Astrocyte (in vitro differentiated cells and primary cell): ENCODE results near the gene RAB31. TPM values are rescaled to one million over a fixed set of nuclear protein-coding genes. Genes with fewer than 3 reads are reported as not detected.

Experiments
- DNase-seq: peaks from one replicate; pipeline ENCODE4 v3.0.0-alpha.2; 2010; ENCODE audit warnings: low read depth
- FAIRE-seq: peaks from 2 replicates; lab custom pipeline; 2011; peaks lifted over from hg19 to GRCh38; lab: Jason Lieb, UNC
- H2AFZ ChIP-seq: 2 replicates; pipeline ENCODE4 v1.6.0; 2012; ENCODE audit warnings: low read depth, low read length, inconsistent platforms
- H3K27ac ChIP-seq: 2 replicates; pipeline ENCODE4 v1.5.1; 2011; ENCODE audit warnings: low read depth, low read length, inconsistent platforms
- H3K27me3 ChIP-seq: 2 replicates; pipeline ENCODE4 v1.6.0; 2011; ENCODE audit warnings: low read length, inconsistent platforms; ENCODE audit not compliant: insufficient read depth
- H3K36me3 ChIP-seq: 2 replicates; pipeline ENCODE4 v1.5.1; 2011; ENCODE audit warnings: low read length, inconsistent platforms; ENCODE audit not compliant: insufficient read depth
- H3K4me1 ChIP-seq: 2 replicates; pipeline ENCODE4 v1.5.1; 2011; ENCODE audit warnings: low read length, inconsistent platforms; ENCODE audit not compliant: insufficient read depth
- H3K4me2 ChIP-seq: 2 replicates; pipeline ENCODE4 v1.6.0; 2012; ENCODE audit warnings: low read length, inconsistent platforms
- H3K4me3 ChIP-seq: 2 replicates; pipeline ENCODE4 v1.5.1; 2011; ENCODE audit warnings: low read depth, mild to moderate bottlenecking, low read length, inconsistent platforms; ENCODE audit not compliant: insufficient read depth
- H3K79me2 ChIP-seq: 2 replicates; pipeline ENCODE4 v1.6.0; 2012; ENCODE audit warnings: mild to moderate bottlenecking, low read length, inconsistent platforms; ENCODE audit not compliant: insufficient read depth
- H3K9ac ChIP-seq: 2 replicates; pipeline ENCODE4 v1.6.0; 2012; ENCODE audit warnings: mild to moderate bottlenecking, low read length, inconsistent platforms
- H3K9me3 ChIP-seq: 2 replicates; pipeline ENCODE4 v1.5.1; 2012; ENCODE audit warnings: low read depth, mild to moderate bottlenecking, low read length, inconsistent platforms; ENCODE audit not compliant: insufficient read depth
- H4K20me1 ChIP-seq: 2 replicates; pipeline ENCODE4 v1.6.0; 2012; ENCODE audit warnings: low read length, inconsistent platforms; ENCODE audit not compliant: insufficient read depth
- H3K27ac Mint-ChIP-seq: one replicate; pipeline ENCODE4 v1.8.0; 2021; ENCODE audit warnings: mild to moderate bottlenecking, mixed read lengths; ENCODE audit not compliant: unreplicated experiment
- H3K27me3 Mint-ChIP-seq: one replicate; pipeline ENCODE4 v1.8.0; 2021; ENCODE audit warnings: low read depth, mixed read lengths; ENCODE audit not compliant: unreplicated experiment
- H3K36me3 Mint-ChIP-seq: one replicate; pipeline ENCODE4 v1.8.0; 2021; ENCODE audit warnings: low read depth, mixed read lengths; ENCODE audit not compliant: unreplicated experiment
- H3K4me1 Mint-ChIP-seq: one replicate; pipeline ENCODE4 v1.8.0; 2021; ENCODE audit warnings: low read depth, mixed read lengths; ENCODE audit not compliant: unreplicated experiment
- H3K4me3 Mint-ChIP-seq: one replicate; pipeline ENCODE4 v1.8.0; 2021; ENCODE audit warnings: mild to moderate bottlenecking, moderate library complexity, mixed read lengths; ENCODE audit not compliant: unreplicated experiment
- H3K9me3 Mint-ChIP-seq: one replicate; pipeline ENCODE4 v1.8.0; 2021; ENCODE audit warnings: mild to moderate bottlenecking, mixed read lengths; ENCODE audit not compliant: unreplicated experiment
- CTCF ChIP-seq: IDR thresholded peaks from 2 replicates; pipeline ENCODE4 v1.5.1; 2011; ENCODE audit warnings: low read depth, mild to moderate bottlenecking, inconsistent platforms, low read length, moderate library complexity; ENCODE audit not compliant: insufficient read depth
- EZH2 ChIP-seq: IDR thresholded peaks from 2 replicates; pipeline ENCODE4 v1.6.1; 2012; ENCODE audit warnings: mild to moderate bottlenecking, low read length, inconsistent platforms; ENCODE audit not compliant: insufficient read depth
- total RNA-seq: library from RNA; stranded (reverse); gene quantifications from 2 replicates; pipeline ENCODE4 v1.2.1, GENCODE V29; 2021

The RAB31 gene
- total RNA-seq, 1 donor from 2014 or later = 100 TPM

- H3K4me3 ChIP-seq = no peak overlapping the region
- no peak overlapping the region for H3K27ac ChIP-seq
- DNase-seq = peak; percentile 41
- H4K20me1 ChIP-seq = no peaks in the 10 kb centered on the region
- H3K27me3 ChIP-seq = no peaks in the 10 kb centered on the region
- no peaks in the 10 kb centered on the region for H3K36me3 Mint-ChIP-seq
- H3K4me1 ChIP-seq = peaks cover 7% of the 10 kb centered on the region
- peaks cover 4% of the 10 kb centered on the region for H3K27me3 Mint-ChIP-seq
- H3K4me3 Mint-ChIP-seq = no peak overlapping the region
- peaks cover 6% of the 10 kb centered on the region for H3K4me1 Mint-ChIP-seq
- no peaks in the 10 kb centered on the region for H3K79me2 ChIP-seq
- H3K9me3 Mint-ChIP-seq = no peaks in the 10 kb centered on the region
- no peak overlapping the region for H3K4me2 ChIP-seq
- H2AFZ ChIP-seq = no peak overlapping the region
- FAIRE-seq = no peak
- TF ChIP-seq CTCF = no peak
- no peak for TF ChIP-seq EZH2
- no peak overlapping the region for H3K27ac Mint-ChIP-seq
- no peaks in the 10 kb centered on the region for H3K36me3 ChIP-seq
- H3K9me3 ChIP-seq = no peaks in the 10 kb centered on the region
- H3K9ac ChIP-seq = no peak overlapping the region
These were observed 17.5 kb upstream of the RAB31 start for GRCh38 chr18:9690418-9691188.

- Mint-ChIP-seq H3K4me1 (peaks cover 11% of the 10 kb centered on the region), H3K4me3 (no peak overlapping the region), H3K27ac (no peak overlapping the region), H3K36me3 (no peaks in the 10 kb centered on the region), H3K9me3 (no peaks in the 10 kb centered on the region), H3K27me3 (peaks cover 4% of the 10 kb centered on the region)
- FAIRE-seq (no peak), DNase-seq (no peak)
- Histone ChIP-seq H2AFZ (no peak overlapping the region), H3K79me2 (no peaks in the 10 kb centered on the region), H3K4me2 (no peak overlapping the region), H3K4me3 (no peak overlapping the region), H3K27me3 (no peaks in the 10 kb centered on the region), H3K36me3 (no peaks in the 10 kb centered on the region), H4K20me1 (no peaks in the 10 kb centered on the region), H3K27ac (no peak overlapping the region), H3K4me1 (peaks cover 7% of the 10 kb centered on the region), H3K9ac (no peak overlapping the region), H3K9me3 (no peaks in the 10 kb centered on the region)
- TF ChIP-seq EZH2 (no peak), CTCF (no peak)
These were observed 16.9 kb upstream of the RAB31 start for GRCh38 chr18:9691235-9691634.

GRCh38 chr18:9694174-9694573 is 13.9 kb upstream of the RAB31 start:
- Mint-ChIP-seq H3K9me3 (no peaks in the 10 kb centered on the region), H3K27ac (no peak overlapping the region), H3K4me3 (no peak overlapping the region), H3K4me1 (peaks cover 10% of the 10 kb centered on the region), H3K36me3 (no peaks in the 10 kb centered on the region), H3K27me3 (peaks cover 12% of the 10 kb centered on the region)
- H3K9ac ChIP-seq = no peak overlapping the region
- H3K36me3 ChIP-seq = no peaks in the 10 kb centered on the region
- no peaks in the 10 kb centered on the region for H4K20me1 ChIP-seq
- H2AFZ ChIP-seq = no peak overlapping the region
- H3K4me1 ChIP-seq = no peaks in the 10 kb centered on the region
- H3K27ac ChIP-seq = no peak overlapping the region
- no peak overlapping the region for H3K4me2 ChIP-seq
- TF ChIP-seq EZH2 = no peak
- TF ChIP-seq CTCF = no peak
- H3K9me3 ChIP-seq = no peaks in the 10 kb centered on the region
- no peak overlapping the region for H3K4me3 ChIP-seq
- DNase-seq (no peak), FAIRE-seq (no peak)
- H3K27me3 ChIP-seq = no peaks in the 10 kb centered on the region
- H3K79me2 ChIP-seq = no peaks in the 10 kb centered on the region
